ENCODE results near the gene DCP1A. TPM values are rescaled to one million over a fixed set of nuclear protein-coding genes. Genes with fewer than 3 reads are reported as not detected.

Gene DCP1A
- polyA plus RNA-seq, 1 of the 3 experiments (the other 2 are of a cell fraction), result 12.9 TPM

DNA sequence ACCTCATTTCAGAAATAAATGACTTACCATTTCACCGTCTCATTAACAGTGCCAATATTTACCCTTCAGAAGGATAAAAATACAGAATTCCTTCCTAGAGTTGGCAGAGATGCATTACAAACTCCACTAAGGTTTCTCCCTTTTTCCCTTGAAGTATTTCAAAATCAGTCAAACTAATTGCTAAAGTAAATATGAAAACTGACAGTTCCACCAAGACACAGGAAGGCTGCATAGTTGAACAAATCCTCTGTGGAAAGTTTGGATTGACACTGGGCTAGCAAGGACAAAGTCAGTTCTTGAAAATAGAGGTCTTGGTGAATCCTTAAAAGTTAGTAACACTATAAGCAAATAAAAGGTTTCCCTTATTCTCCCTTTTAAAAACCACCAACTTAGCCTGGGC lies 34.5 kb downstream of the DCP1A start (continued):
- TF ChIP-seq, protein P1, sequence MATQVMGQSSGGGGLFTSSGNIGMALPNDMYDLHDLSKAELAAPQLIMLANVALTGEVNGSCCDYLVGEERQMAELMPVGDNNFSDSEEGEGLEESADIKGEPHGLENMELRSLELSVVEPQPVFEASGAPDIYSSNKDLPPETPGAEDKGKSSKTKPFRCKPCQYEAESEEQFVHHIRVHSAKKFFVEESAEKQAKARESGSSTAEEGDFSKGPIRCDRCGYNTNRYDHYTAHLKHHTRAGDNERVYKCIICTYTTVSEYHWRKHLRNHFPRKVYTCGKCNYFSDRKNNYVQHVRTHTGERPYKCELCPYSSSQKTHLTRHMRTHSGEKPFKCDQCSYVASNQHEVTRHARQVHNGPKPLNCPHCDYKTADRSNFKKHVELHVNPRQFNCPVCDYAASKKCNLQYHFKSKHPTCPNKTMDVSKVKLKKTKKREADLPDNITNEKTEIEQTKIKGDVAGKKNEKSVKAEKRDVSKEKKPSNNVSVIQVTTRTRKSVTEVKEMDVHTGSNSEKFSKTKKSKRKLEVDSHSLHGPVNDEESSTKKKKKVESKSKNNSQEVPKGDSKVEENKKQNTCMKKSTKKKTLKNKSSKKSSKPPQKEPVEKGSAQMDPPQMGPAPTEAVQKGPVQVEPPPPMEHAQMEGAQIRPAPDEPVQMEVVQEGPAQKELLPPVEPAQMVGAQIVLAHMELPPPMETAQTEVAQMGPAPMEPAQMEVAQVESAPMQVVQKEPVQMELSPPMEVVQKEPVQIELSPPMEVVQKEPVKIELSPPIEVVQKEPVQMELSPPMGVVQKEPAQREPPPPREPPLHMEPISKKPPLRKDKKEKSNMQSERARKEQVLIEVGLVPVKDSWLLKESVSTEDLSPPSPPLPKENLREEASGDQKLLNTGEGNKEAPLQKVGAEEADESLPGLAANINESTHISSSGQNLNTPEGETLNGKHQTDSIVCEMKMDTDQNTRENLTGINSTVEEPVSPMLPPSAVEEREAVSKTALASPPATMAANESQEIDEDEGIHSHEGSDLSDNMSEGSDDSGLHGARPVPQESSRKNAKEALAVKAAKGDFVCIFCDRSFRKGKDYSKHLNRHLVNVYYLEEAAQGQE (IDR thresholded peaks at IDR 0.05; ENCODE audit: low read depth, low read length), result no peak
- TF ChIP-seq NFIC (IDR thresholded peaks at IDR 0.05; ENCODE audit: borderline replicate concordance) (no peak), EZH2phosphoT487 (IDR thresholded peaks at IDR 0.05; ENCODE audit: borderline replicate concordance, low read depth) (no peak), FOXM1 (IDR thresholded peaks at IDR 0.05; ENCODE audit: low read depth) (no peak), GATA2 (CRISPR knock-in tag; IDR thresholded peaks at IDR 0.05) (no peak)
- TF ChIP-seq, protein P2, sequence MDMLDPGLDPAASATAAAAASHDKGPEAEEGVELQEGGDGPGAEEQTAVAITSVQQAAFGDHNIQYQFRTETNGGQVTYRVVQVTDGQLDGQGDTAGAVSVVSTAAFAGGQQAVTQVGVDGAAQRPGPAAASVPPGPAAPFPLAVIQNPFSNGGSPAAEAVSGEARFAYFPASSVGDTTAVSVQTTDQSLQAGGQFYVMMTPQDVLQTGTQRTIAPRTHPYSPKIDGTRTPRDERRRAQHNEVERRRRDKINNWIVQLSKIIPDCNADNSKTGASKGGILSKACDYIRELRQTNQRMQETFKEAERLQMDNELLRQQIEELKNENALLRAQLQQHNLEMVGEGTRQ (IDR thresholded peaks at IDR 0.05; ENCODE audit: borderline replicate concordance, low read depth, low read length), result no peak
- TF ChIP-seq, protein P3, sequence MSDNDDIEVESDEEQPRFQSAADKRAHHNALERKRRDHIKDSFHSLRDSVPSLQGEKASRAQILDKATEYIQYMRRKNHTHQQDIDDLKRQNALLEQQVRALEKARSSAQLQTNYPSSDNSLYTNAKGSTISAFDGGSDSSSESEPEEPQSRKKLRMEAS (IDR thresholded peaks at IDR 0.05; ENCODE audit: low read depth), result no peak

DNA sequence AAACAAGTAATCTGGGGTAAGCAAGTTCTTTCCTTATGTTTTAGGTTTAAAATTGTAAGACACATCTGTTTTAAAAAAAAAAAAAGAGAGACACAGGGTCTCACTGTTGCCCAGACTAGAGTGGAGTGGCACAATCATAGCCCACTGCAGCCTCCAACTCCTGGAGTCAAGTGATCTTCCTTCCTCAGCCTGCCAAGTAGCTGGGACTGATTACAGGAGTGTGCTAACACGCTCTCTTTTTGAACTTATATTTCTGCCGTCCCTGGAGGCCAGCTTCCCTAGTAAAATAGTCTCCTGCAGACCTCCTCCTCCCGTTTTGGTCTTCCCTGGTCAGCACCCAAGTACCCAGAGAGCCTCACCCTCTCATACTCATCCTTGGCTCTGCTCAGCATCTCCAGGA lies 35.5 kb downstream of the DCP1A start:
- no peak overlapping the region for H3K4me3 ChIP-seq (ENCODE audit: low read depth in 2 of 2, low read length in 1 of 2)
- no peaks in the 10 kb centered on the region for H4K20me1 ChIP-seq (ENCODE audit: insufficient read depth)
- H3F3A ChIP-seq (replicated peaks; ENCODE audit: insufficient read depth), result no peaks in the 10 kb centered on the region
- H3K27ac ChIP-seq (ENCODE audit: low read depth in 2 of 2, low read length in 1 of 2), result no peak overlapping the region
- H3K79me2 ChIP-seq (ENCODE audit: insufficient read depth), result peaks cover 12% of the 10 kb centered on the region; the same call in 1 of the 2 replicates
- TF ChIP-seq TCF12 (IDR thresholded peaks at IDR 0.05) (no peak), NRF1 (IDR thresholded peaks at IDR 0.05; ENCODE audit: low read depth, low read length) (no peak), RAD21 (IDR thresholded peaks at IDR 0.05; ENCODE audit: low read length) (no peak), SMC3 (IDR thresholded peaks at IDR 0.05; ENCODE audit: low read depth, low read length) (no peak), ELF1 (IDR thresholded peaks at IDR 0.05) (no peak)
- no peak overlapping the region for H2AFZ ChIP-seq (ENCODE audit: low read depth)
- no peak overlapping the region for H3K9ac ChIP-seq
- no peak for DNase-seq
- no peak overlapping the region for H3K4me2 ChIP-seq
- H3K4me1 ChIP-seq (ENCODE audit: control insufficient read depth in 1 of 2, insufficient read depth in 2 of 2, low read depth in 1 of 2, low read length in 1 of 2), result no peaks in the 10 kb centered on the region
- H3K27me3 ChIP-seq (ENCODE audit: insufficient read depth), result no peaks in the 10 kb centered on the region
- H3K36me3 ChIP-seq (replicated peaks in 1 of 2; ENCODE audit: control insufficient read depth in 1 of 2, insufficient read depth in 2 of 2, low read length in 1 of 2), result peaks cover 38 to 55% of the 10 kb centered on the region in 2 experiments
- no peaks in the 10 kb centered on the region for H3K9me2 ChIP-seq
- ChIA-PET CTCF (interaction anchor here (1.3 to 4.6 kb wide), 2 partner anchors 13 to 64 kb away, joined by 3 to 22 read pairs; no protein-coding TSS in a partner anchor), POLR2A (no interaction called here)
- 98% methylated on average over 3 of the region's 3 CpGs for WGBS (ENCODE audit: low lambda C conversion rate)
- H3K9me3 ChIP-seq, result no peaks in the 10 kb centered on the region

Measured in SK-N-SH (cell line).